ENCODE results near the gene SMAD1. TPM values are rescaled to one million over a fixed set of nuclear protein-coding genes. Genes with fewer than 3 reads are reported as not detected.

SMAD1 gene
- total RNA-seq, 1 donor = 30.4 TPM

GRCh38 chr4:145536044-145536443 is 54.4 kb downstream of the SMAD1 start:
- Histone ChIP-seq H3K36me3 (ENCODE audit: insufficient read depth, low read length) (peaks cover 4% of the 10 kb centered on the region), H3K27me3 (ENCODE audit: insufficient read depth, low read length) (no peaks in the 10 kb centered on the region), H3K4me2 (ENCODE audit: insufficient read depth, low read length) (no peak overlapping the region), H3K4me3 (ENCODE audit: insufficient read depth, low read length) (no peak overlapping the region), H3K9me3 (ENCODE audit: low read depth, low read length) (no peaks in the 10 kb centered on the region), H3K27ac (ENCODE audit: low read depth, low read length) (no peak overlapping the region), H3K4me1 (ENCODE audit: insufficient read depth, low read length) (no peaks in the 10 kb centered on the region), H4K20me1 (ENCODE audit: insufficient read depth, low read length) (no peaks in the 10 kb centered on the region), H2AFZ (ENCODE audit: low read length) (no peak overlapping the region), H3K79me2 (ENCODE audit: insufficient read depth, low read length) (no peaks in the 10 kb centered on the region)
- TF ChIP-seq CTCF (IDR thresholded peaks at IDR 0.05; ENCODE audit: extremely low read depth, low read depth, low read length) = no peak
- no peak for DNase-seq (ENCODE audit: insufficient read length, low spot score, missing footprints)

- no peak overlapping the region for H2AFZ ChIP-seq (ENCODE audit: low read length)
- H4K20me1 ChIP-seq (ENCODE audit: insufficient read depth, low read length) = no peaks in the 10 kb centered on the region
- DNase-seq (ENCODE audit: insufficient read length, low spot score, missing footprints) = no peak
- H3K79me2 ChIP-seq (ENCODE audit: insufficient read depth, low read length) = no peaks in the 10 kb centered on the region
- TF ChIP-seq CTCF (IDR thresholded peaks at IDR 0.05; ENCODE audit: extremely low read depth, low read depth, low read length) = no peak
- H3K27me3 ChIP-seq (ENCODE audit: insufficient read depth, low read length) = no peaks in the 10 kb centered on the region
- H3K4me3 ChIP-seq (ENCODE audit: insufficient read depth, low read length) = no peak overlapping the region
- H3K4me1 ChIP-seq (ENCODE audit: insufficient read depth, low read length) = no peaks in the 10 kb centered on the region
- no peak overlapping the region for H3K27ac ChIP-seq (ENCODE audit: low read depth, low read length)
- H3K9me3 ChIP-seq (ENCODE audit: low read depth, low read length) = no peaks in the 10 kb centered on the region
- no peak overlapping the region for H3K4me2 ChIP-seq (ENCODE audit: insufficient read depth, low read length)
- peaks cover 4% of the 10 kb centered on the region for H3K36me3 ChIP-seq (ENCODE audit: insufficient read depth, low read length)
Observed at GRCh38 chr4:145538596-145538995, 56.9 kb downstream of the SMAD1 start.

GRCh38 chr4:145539671-145540070 is 58.0 kb downstream of the SMAD1 start:
- H2AFZ ChIP-seq (ENCODE audit: low read length) = no peak overlapping the region
- no peaks in the 10 kb centered on the region for H4K20me1 ChIP-seq (ENCODE audit: insufficient read depth, low read length)
- H3K79me2 ChIP-seq (ENCODE audit: insufficient read depth, low read length) = no peaks in the 10 kb centered on the region
- no peak overlapping the region for H3K4me2 ChIP-seq (ENCODE audit: insufficient read depth, low read length)
- H3K4me3 ChIP-seq (ENCODE audit: insufficient read depth, low read length) = no peak overlapping the region
- no peak for DNase-seq (ENCODE audit: insufficient read length, low spot score, missing footprints)
- no peak for TF ChIP-seq CTCF (IDR thresholded peaks at IDR 0.05; ENCODE audit: extremely low read depth, low read depth, low read length)
- no peaks in the 10 kb centered on the region for H3K4me1 ChIP-seq (ENCODE audit: insufficient read depth, low read length)
- no peaks in the 10 kb centered on the region for H3K27me3 ChIP-seq (ENCODE audit: insufficient read depth, low read length)
- peaks cover 4% of the 10 kb centered on the region for H3K36me3 ChIP-seq (ENCODE audit: insufficient read depth, low read length)
- H3K9me3 ChIP-seq (ENCODE audit: low read depth, low read length) = no peaks in the 10 kb centered on the region
- H3K27ac ChIP-seq (ENCODE audit: low read depth, low read length) = no peak overlapping the region

- Histone ChIP-seq H2AFZ (ENCODE audit: low read length) (no peak overlapping the region), H3K4me1 (ENCODE audit: insufficient read depth, low read length) (no peaks in the 10 kb centered on the region), H3K36me3 (ENCODE audit: insufficient read depth, low read length) (peaks cover 4% of the 10 kb centered on the region), H3K27ac (ENCODE audit: low read depth, low read length) (no peak overlapping the region), H3K79me2 (ENCODE audit: insufficient read depth, low read length) (no peaks in the 10 kb centered on the region), H3K9me3 (ENCODE audit: low read depth, low read length) (no peaks in the 10 kb centered on the region), H4K20me1 (ENCODE audit: insufficient read depth, low read length) (no peaks in the 10 kb centered on the region), H3K4me2 (ENCODE audit: insufficient read depth, low read length) (no peak overlapping the region), H3K27me3 (ENCODE audit: insufficient read depth, low read length) (no peaks in the 10 kb centered on the region), H3K4me3 (ENCODE audit: insufficient read depth, low read length) (no peak overlapping the region)
- DNase-seq (ENCODE audit: insufficient read length, low spot score, missing footprints) = no peak
- TF ChIP-seq CTCF (IDR thresholded peaks at IDR 0.05; ENCODE audit: extremely low read depth, low read depth, low read length) = no peak
Observed at GRCh38 chr4:145540235-145540634, 58.6 kb downstream of the SMAD1 start.

Data from osteoblast (primary cell).